Stimulated activated CD4-positive, alpha-beta T cell treated with anti-CD3 and anti-CD28 coated beads, Interleukin-12 subunit alpha, Interleukin-12 subunit beta, amount 100 ng/mL, for 24 hours (primary cell): ENCODE data around the gene SCTR.

ENCODE experiments used
- DNase-seq, 2 experiments: peaks; one replicate each; pipeline ENCODE4 v3.0.0-alpha.2; 2020; ENCODE audit warnings: low read depth in 2 of 2

Gene SCTR

DNA sequence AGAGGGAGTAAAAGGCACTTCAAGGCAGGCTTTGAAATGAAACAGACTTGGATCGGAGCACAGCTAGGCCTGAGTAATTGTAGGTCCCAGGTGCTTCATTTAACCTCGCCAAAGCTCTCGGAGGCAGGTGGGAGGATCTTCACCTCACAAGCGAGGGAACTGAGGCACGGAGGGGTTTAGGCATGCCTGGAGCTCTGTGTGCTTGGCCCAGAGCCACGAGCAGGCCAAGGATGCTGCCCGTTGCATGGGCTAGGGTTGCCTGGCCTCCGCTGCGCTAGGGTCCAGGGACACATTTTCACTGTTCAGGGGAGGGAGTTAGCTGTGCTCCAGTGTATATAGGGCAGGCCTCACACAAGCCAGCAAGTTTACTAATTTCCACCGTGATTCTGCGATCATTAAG lies 81.4 kb downstream of the SCTR start:
- no peak for DNase-seq

- DNase-seq = no peak
Measured at GRCh38 chr2:119442226-119442619, 82.1 kb downstream of the SCTR start.

GRCh38 chr2:119441376-119442225 lies 82.7 kb downstream of the SCTR start:
- no peak for DNase-seq

GRCh38 chr2:119440873-119441272 lies 83.4 kb downstream of the SCTR start:
- no peak for DNase-seq

DNA sequence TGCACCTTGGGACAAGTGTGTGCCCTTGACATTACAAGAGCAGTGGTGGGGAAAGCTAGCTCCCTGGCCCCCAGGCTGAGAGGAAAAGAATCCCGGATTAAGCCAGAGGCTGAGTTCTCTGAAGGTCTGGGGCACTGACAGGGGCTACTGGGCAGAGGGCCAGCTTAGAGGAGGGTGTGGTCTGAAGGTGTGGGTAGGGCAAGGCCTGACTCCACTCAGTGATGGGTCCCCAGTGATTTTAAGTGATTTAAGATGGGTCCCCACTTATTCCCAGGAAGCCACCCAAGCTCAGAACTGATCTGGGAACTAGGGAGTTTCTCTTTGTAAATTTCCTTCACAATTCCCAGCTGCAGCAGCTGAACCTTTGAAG lies 83.8 kb downstream of the SCTR start:
- no peak for DNase-seq

DNA sequence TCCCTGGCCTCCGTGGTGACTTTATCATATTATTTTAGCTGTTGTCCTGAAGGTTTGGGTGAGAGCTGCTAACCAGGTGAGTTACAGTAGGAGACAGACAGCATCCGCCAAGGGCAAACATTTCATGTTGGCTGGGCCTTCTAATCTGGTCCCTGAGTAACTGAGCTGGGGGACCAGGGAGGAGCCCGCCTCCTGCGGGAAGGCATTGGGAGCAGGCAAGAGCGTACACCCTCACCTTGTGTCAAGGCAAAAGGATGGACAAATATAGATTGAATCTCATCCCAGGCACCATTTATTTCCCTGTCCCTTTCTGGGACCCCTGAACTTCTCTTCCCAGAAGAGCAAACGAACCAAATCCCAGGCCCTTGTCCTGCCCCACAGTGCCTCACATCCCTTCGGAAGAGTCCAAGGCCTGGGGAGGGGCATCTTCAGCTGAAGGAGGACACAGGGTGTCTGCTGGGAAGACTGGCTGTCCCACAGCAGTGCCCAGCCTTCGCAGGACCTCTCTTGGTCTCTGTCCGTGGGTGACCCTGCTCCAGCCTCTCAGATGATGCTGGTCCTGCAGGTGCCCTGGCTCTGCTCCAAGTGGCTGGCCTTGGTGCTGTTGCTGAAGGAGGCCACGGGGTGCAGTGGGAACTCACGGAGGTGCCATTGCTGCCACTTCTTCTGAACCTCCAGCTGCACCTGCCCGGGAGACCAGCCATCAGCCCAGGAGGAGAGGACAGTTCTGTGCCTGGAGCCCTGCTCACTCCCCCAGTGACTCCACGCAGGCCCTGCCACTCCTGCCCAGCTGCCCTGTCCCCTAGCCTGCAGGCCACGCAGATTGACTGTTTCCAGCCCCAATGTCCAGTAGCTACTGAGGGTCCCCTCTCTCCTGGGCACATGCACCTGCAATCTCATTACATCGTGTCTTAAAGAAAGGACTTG lies 84.4 kb downstream of the SCTR start:
- DNase-seq = no peak

GRCh38 chr2:119438726-119439284 lies 85.5 kb downstream of the SCTR start:
- no peak for DNase-seq

GRCh38 chr2:119438128-119438656 lies 86.1 kb downstream of the SCTR start:
- no peak for DNase-seq

GRCh38 chr2:119436993-119437772 lies 87.1 kb downstream of the SCTR start:
- no peak for DNase-seq

GRCh38 chr2:119435953-119436297 lies 88.4 kb downstream of the SCTR start:
- DNase-seq = no peak

GRCh38 chr2:119435081-119435952 lies 89.0 kb downstream of the SCTR start:
- DNase-seq = no peak

DNA sequence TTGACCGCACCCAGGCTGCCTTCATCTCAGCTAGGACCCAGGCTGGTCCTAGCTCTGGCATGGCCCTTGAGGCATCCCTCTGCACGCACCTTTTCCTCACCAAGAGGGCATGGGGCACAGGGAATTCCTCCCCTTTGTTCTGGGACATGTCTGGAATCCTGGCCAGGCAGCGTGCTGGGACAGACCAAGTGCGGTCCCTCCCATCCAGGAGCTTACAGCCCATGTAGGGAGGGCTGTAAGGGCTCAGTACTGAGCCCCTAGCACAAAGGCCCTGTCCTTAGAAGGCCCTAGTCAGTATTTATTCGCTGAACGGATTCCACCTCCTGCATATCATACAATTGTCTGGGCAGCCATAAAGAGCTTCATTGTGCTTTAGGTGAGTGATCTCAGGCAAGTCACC lies 89.6 kb downstream of the SCTR start:
- DNase-seq = no peak

DNA sequence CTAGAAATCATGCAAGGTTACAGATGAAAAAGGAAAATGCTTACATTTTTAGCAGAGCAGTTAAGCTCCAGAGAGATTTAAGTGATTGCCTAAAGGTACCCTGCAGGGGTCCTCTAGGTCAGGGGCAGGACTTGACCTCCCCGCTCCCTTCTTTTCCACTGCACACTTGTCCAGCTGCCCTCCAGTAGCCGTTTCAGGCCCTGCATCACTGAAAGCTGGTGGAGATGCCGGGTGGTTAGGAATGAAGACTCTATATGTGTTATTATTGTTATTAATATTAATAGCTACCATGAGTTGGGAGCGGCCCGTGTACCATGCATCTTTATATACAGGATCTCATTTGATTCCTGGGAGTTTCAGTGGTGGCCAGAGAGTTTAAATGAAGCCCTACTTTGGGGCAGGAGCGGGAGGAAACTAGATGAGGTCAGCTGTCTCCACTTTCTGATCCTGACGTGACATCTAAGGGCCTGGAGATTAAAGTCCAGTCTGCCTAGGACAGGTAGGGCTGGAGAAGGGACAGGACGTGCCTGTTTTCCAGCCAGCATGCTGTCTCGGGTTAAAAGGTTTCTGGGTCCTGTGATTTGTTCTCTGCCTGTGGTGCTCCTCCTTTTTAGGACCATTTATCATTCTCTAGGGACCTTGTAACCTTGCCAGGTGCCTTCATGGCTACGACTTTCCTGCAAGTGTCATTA lies 90.5 kb downstream of the SCTR start:
- no peak for DNase-seq

DNA sequence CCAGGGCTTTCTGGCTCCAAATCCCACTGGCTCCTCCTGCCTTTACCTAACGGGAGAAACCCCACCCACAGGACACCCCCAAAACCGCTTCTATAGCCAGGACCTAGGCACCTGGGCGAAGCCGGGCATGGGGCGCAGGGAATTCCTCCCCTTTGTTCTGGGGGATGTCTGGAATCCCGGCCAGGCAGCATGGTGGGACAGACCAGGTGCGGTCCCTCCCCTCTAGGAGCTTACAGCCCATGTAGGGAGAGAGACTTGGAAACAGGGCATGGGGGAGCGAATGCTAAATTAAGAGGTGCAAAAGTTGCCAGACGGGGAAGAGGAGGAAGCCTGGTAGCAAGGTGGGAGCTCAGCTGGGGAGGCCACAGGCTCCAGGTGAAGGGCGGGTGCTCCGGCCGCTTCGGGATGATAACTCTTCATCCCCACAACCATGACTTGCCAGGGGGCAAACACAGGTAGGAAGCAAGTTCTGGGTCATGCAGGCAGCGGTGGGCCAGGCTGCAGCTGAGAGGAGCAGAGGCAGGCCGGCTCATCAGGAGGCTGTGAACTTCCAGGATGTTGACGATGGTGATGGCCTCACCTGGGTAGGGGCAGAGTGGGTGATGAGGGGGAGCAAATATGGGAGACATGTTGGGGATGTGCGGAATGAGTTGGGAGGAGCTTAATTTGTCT lies 91.3 kb downstream of the SCTR start:
- DNase-seq = no peak

DNA sequence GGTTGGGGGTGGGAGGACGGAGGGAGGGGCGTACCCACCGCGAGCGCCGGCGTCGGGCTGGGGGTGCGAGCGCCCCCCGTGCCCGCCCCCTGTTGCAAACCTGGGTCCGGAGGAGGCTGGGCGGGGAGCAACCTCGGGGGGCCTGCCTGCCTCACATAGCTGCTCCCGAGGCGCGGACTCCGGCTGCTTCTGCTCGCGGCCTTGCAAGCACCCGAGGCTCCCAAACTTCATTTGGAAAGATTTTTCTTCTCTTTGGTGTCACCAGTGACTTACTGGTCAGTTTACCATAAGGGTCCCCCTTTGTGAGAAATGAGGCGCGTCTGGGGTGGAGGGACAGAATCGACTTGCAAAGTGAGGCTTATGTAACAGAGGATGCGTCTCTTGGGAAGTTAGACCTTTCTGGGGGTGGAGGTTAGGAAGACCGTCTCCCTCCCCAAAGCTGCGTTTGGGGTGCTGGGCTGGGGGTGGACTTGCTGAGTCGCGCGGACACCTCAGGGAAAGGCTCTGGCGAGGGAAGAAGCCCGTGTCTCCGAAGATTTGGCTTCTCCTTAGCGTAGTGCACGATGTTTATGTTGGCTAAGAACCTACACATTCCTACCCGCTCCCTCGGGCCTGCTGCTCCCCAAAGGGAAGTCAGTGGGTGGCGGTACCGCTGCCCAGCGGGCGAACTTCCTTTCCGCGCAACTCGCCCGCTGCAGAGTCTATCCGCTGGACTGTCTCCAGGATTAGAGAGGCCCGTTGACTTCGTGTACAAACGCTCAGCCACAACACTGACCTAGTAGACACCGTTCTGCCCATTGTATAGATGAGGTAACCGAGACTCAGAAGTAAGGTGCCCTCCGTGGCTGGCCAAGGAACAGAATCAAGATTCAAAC lies 92.1 kb downstream of the SCTR start:
- no peak for DNase-seq

DNA sequence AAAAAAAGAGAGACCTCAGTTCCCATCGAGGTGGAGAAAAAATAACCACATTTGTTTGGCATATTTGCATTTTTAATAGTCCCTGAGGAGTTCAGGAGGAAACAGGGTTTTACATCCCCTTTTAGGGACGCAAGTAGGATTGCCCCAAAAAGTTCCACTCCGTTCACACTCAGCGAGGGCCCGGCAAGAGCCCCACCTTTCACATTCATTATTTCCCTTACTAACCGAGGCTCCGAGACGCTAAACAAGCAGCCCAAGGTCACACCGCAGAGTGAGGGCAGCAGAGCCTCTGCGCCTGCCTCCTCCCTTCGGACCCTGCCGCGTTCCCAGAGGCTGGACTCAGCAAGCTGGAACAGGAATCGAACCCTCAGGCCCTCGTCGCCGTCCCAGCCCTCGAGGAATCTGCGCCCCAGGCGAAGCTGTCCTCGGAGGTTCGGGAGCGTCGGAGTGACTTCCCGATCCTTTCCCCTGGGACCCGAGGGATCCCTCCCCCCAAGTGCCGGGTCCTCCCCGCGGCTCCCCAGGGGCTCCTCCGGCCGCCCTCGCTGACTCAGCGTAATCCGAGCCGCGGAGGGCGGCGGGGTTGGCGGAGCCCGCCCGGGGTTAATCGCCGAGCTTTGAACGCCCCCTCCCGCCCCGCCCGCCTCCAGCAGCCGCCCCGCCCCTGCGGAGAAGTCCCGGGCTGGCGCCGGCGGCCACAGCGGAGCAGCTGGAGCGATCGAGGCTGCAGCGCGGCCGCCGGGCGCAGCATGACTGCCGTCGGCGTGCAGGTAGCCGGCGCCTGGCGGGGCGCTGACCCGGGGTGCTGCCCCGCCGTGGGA lies 92.9 kb downstream of the SCTR start, which contains the start of gene TMEM37:
TMEM37 (plus strand) TSS at position 700 of the 821 bp plus-strand sequence; CDS start at position 750, 50 bp downstream.
- DNase-seq = peak in 1 of 2 experiments; percentile 3

DNA sequence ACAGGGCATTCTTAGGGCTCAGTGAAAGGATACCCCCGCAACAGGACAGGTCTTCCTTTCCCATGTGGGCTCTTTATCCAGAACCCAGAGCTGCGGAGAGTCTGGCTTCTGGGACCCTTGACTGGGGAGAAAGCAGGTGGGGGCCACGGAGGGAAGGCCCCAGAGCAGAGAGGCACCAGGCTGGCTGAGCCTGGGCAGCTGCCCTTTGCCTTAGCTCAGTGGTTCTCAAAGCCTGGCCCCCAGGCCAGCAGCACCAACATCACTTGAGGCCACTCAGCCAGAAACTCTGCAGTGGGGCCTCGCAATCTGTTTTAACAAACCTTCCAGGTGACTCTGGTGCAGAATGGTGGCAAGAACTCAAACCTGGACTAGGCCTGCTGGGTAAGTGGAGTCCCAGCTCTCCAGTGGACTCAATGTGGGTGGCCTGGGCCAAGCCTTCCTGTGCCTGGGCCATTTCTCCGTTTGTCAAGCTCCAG lies 94.2 kb downstream of the SCTR start:
- DNase-seq = no peak
